HepG2 (cell line): ENCODE measurements around the gene CCL19. TPM values are rescaled to one million over a fixed set of nuclear protein-coding genes. Genes with fewer than 3 reads are reported as not detected.

Experiments used
- AGO1 ChIP-seq: fragments of 200-400 bp; formaldehyde crosslinking; IDR thresholded peaks from 2 replicates; pipeline ENCODE4 v1.6.1; 2017; ENCODE audit warnings: mild to moderate bottlenecking, low read depth, low read length, moderate library complexity; ENCODE audit not compliant: poor library complexity, severe bottlenecking
- CCDC6 ChIP-seq: sonication (generic); formaldehyde crosslinking; IDR thresholded peaks from 2 replicates; pipeline ENCODE4 v1.8.1; 2022; ENCODE audit warnings: mild to moderate bottlenecking, missing genetic modification reagents, moderate library complexity
- FOXA1 ChIP-seq, 2 experiments: fragments of 450-650 bp in 1 of 2; sonication (generic) in 1 of 2; formaldehyde crosslinking in 1 of 2; IDR thresholded peaks; 2 replicates each; pipeline versions ENCODE4 v1.4.0 to v1.6.1; 2016 to 2020; ENCODE audit warnings: missing genetic modification reagents in 1 of 2
- HOMEZ ChIP-seq: IDR thresholded peaks from 2 replicates; pipeline ENCODE4 v1.6.1; 2016; ENCODE audit warnings: low read depth
- HOXA3 ChIP-seq: sonication (generic); formaldehyde crosslinking; IDR thresholded peaks from 2 replicates; pipeline ENCODE4 v1.5.0; 2020; ENCODE audit warnings: missing genetic modification reagents
- MNT ChIP-seq: fragments of 450-650 bp; IDR thresholded peaks from 2 replicates; pipeline ENCODE4 v1.6.1; 2016
- NR0B2 ChIP-seq: sonication (generic); formaldehyde crosslinking; IDR thresholded peaks from 2 replicates; pipeline ENCODE4 v1.4.0; 2020; ENCODE audit warnings: mild to moderate bottlenecking, missing genetic modification reagents
- REPIN1 ChIP-seq: sonication (generic); formaldehyde crosslinking; IDR thresholded peaks from 2 replicates; pipeline ENCODE4 v1.8.0; 2022; ENCODE audit warnings: missing genetic modification reagents, low read depth, mild to moderate bottlenecking, borderline replicate concordance
- REXO4 ChIP-seq: sonication (generic); formaldehyde crosslinking; IDR thresholded peaks from 2 replicates; pipeline ENCODE4 v1.8.0; 2022; ENCODE audit warnings: missing genetic modification reagents, mild to moderate bottlenecking, borderline replicate concordance
- SALL1 ChIP-seq: sonication (generic); formaldehyde crosslinking; IDR thresholded peaks from 2 replicates; pipeline ENCODE4 v1.8.0; 2022; ENCODE audit warnings: mild to moderate bottlenecking, missing genetic modification reagents
- SMARCE1 ChIP-seq: fragments of 450-650 bp; IDR thresholded peaks from 2 replicates; pipeline ENCODE4 v1.6.1; 2017; ENCODE audit warnings: borderline replicate concordance
- SRF ChIP-seq: IDR thresholded peaks from 2 replicates; pipeline ENCODE4 v1.6.1; 2011; ENCODE audit warnings: mild to moderate bottlenecking, low read depth, low read length, moderate library complexity
- SRSF1 ChIP-seq: fragments of 200-400 bp; formaldehyde crosslinking; optimal IDR thresholded peaks from 2 replicates; pipeline ENCODE3; 2017; ENCODE audit warnings: mild to moderate bottlenecking, low read depth, low read length, moderate library complexity
- TARDBP ChIP-seq: sonication (generic); formaldehyde crosslinking; IDR thresholded peaks from 2 replicates; pipeline ENCODE4 v1.8.0; 2022; ENCODE audit warnings: mild to moderate bottlenecking, missing genetic modification reagents
- TEAD2 ChIP-seq: sonication (generic); formaldehyde crosslinking; IDR thresholded peaks from 2 replicates; pipeline ENCODE4 v1.9.0; 2021; ENCODE audit warnings: missing genetic modification reagents
- ZBTB39 ChIP-seq: sonication (generic); formaldehyde crosslinking; IDR thresholded peaks from 2 replicates; pipeline ENCODE4 v1.5.0; 2020; ENCODE audit warnings: missing genetic modification reagents
- ZBTB7A ChIP-seq: sonication (generic); formaldehyde crosslinking; IDR thresholded peaks from 2 replicates; pipeline ENCODE4 v1.8.0; 2022; ENCODE audit warnings: mild to moderate bottlenecking, missing genetic modification reagents
- ZNF280D ChIP-seq: sonication (generic); formaldehyde crosslinking; IDR thresholded peaks from 2 replicates; pipeline ENCODE4 v1.5.1; 2020; ENCODE audit warnings: mild to moderate bottlenecking, missing genetic modification reagents
- ZNF460 ChIP-seq: sonication (generic); formaldehyde crosslinking; IDR thresholded peaks from 2 replicates; pipeline ENCODE4 v1.5.1; 2020; ENCODE audit warnings: missing genetic modification reagents, mild to moderate bottlenecking, borderline replicate concordance
- ZNF501 ChIP-seq: sonication (generic); formaldehyde crosslinking; IDR thresholded peaks from 2 replicates; pipeline ENCODE4 v1.5.1; 2020; ENCODE audit warnings: mild to moderate bottlenecking, moderate library complexity, missing genetic modification reagents
- polyA plus RNA-seq, 8 experiments: library from polyadenylated mRNA; depleted of rRNA in 3 of 8; stranded (reverse) in 7 of 8; unstranded in 1 of 8; fragments of >200 nt; fragmentation: Illumina TruSeq in 4 of 8; extraction: Trizol in 4 of 8; gene quantifications; 2 replicates each; pipeline versions ENCODE4 v1.2.1 to v1.2.3, GENCODE V29; 2011 to 2016; ENCODE audit warnings: low read depth in 4 of 8, missing spikeins in 1 of 8, mixed read lengths in 1 of 8; ENCODE audit not compliant: insufficient read depth in 1 of 8
- total RNA-seq, 5 experiments: library from RNA; depleted of rRNA; stranded (reverse); fragments of >200 nt; fragmentation: Illumina TruSeq; extraction: Trizol; gene quantifications; 2 replicates each; pipeline ENCODE4 v1.2.3, GENCODE V29; 2016; ENCODE audit warnings: low read depth in 1 of 5

The CCL19 gene
- total and polyA plus RNA-seq, 2 of the 13 experiments (the other 11 are each of a cell fraction or from before 2014, with no cell fraction given), result not detected

- TF ChIP-seq ZNF460 (CRISPR knock-in tag) (no peak), REPIN1 (peak; percentile 65; the same call in 1 of the 2 replicates), TEAD2 (CRISPR knock-in tag) (no peak), REXO4 (no peak), ZNF280D (CRISPR knock-in tag) (no peak), AGO1 (peak; percentile 87), CCDC6 (CRISPR knock-in tag) (0 out of 2 replicates have a peak, but pooled peaks have one; percentile 16), SALL1 (peak; percentile 86), SMARCE1 (no peak), TARDBP (CRISPR knock-in tag) (no peak; the same call in 1 of the 2 replicates), HOXA3 (CRISPR knock-in tag) (peak; percentile 80), HOMEZ (CRISPR knock-in tag) (peak; percentile 67), NR0B2 (CRISPR knock-in tag) (no peak), FOXA1 (IDR thresholded peaks at IDR 0.05) (no peak), FOXA1 (CRISPR knock-in tag; IDR thresholded peaks at IDR 0.05) (0 out of 2 replicates have a peak, but pooled peaks have one; percentile 5), ZBTB39 (CRISPR knock-in tag) (no peak), SRSF1 (peak; percentile 94), SRF (0 out of 2 replicates have a peak, but pooled peaks have one; percentile 24), MNT (0 out of 2 replicates have a peak, but pooled peaks have one; percentile 5), ZBTB7A (no peak), ZNF501 (no peak; the same call in 1 of the 2 replicates)
These were observed 39.0 kb downstream of the CCL19 start, which contains the start of gene IL11RA (continued) for GRCh38 chr9:34651876-34652601.
